ENCODE results near the gene PLK2. TPM values are rescaled to one million over a fixed set of nuclear protein-coding genes. Genes with fewer than 3 reads are reported as not detected.

The PLK2 gene
- total and polyA plus RNA-seq, 2 donors (not counting 3 experiments of a cell fraction or from before 2014, with no cell fraction given), result 199 to 250 TPM

GRCh38 chr5:58410441-58410840 is 49.4 kb downstream of the PLK2 start:
- no peaks in the 10 kb centered on the region for H3K79me2 ChIP-seq (ENCODE audit: control insufficient read depth, insufficient read depth, low read length)
- H2AFZ ChIP-seq (ENCODE audit: low read depth, low read length), result no peak overlapping the region
- H3K4me1 ChIP-seq (ENCODE audit: control insufficient read depth, extremely low read depth, insufficient read depth, low read length), result peaks cover 9% of the 10 kb centered on the region
- no peaks in the 10 kb centered on the region for H3K27me3 ChIP-seq (ENCODE audit: control insufficient read depth in 2 of 2, insufficient read depth in 2 of 2, low read length in 2 of 2)
- H3K27ac ChIP-seq (ENCODE audit: insufficient read depth, low read depth, low read length), result no peak overlapping the region
- CTCF ChIA-PET, result interaction anchor here (1.0 to 1.1 kb wide), 3 partner anchors 11 to 631 kb away, joined by 3 to 4 read pairs (median 3); no protein-coding TSS in a partner anchor
- H3K9me1 ChIP-seq (replicated peaks; ENCODE audit: control insufficient read depth, extremely low read depth, insufficient read depth, low read length), result no peaks in the 10 kb centered on the region
- BruUV-seq (replicated peaks), result no TSS peak
- no peaks in the 10 kb centered on the region for H3K9me3 ChIP-seq (replicated peaks; ENCODE audit: control insufficient read depth, insufficient read depth, low read length)
- no peak overlapping the region for H3K4me3 ChIP-seq (replicated peaks in 1 of 3; ENCODE audit: insufficient read depth in 1 of 3, low read depth in 1 of 3, low read length in 3 of 3)
- H3K4me2 ChIP-seq (ENCODE audit: insufficient read depth, low read length), result peak overlapping the region; percentile 28
- no peaks in the 10 kb centered on the region for H3K36me3 ChIP-seq (ENCODE audit: control insufficient read depth in 2 of 2, extremely low read depth in 1 of 2, insufficient read depth in 2 of 2, low read length in 2 of 2)
- DNase-seq (ENCODE audit: low read depth, low spot score) (peak; percentile 89), FAIRE-seq (peak; percentile 79)
- intact Hi-C loops (cut with micrococcal nuclease) (no loop called here), dilution Hi-C loops (cut with MboI; ENCODE audit: extremely low pct_ligation_motif_present, low sequenced_read_pairs) (no loop called here)
- H4K20me1 ChIP-seq (replicated peaks; ENCODE audit: control insufficient read depth, extremely low read depth, insufficient read depth, low read length), result no peaks in the 10 kb centered on the region
- TF ChIP-seq EZH2 (IDR thresholded peaks at IDR 0.05; ENCODE audit: borderline replicate concordance, low read depth, low read length, severe bottlenecking) (no peak), MAX (IDR thresholded peaks at IDR 0.05; ENCODE audit: insufficient read depth, insufficient read length) (no peak), JUN (IDR thresholded peaks at IDR 0.05; ENCODE audit: borderline replicate concordance, insufficient read depth, insufficient read length, low read depth) (peak; percentile 83), POLR2A (IDR thresholded peaks at IDR 0.05; ENCODE audit: low read depth, low read length) (no peak)
- no peak overlapping the region for H3K9ac ChIP-seq (replicated peaks; ENCODE audit: extremely low read depth, insufficient read depth, low read length)
- POLR2A ChIA-PET, result no interaction called here

GRCh38 chr5:58407042-58407719 is 52.7 kb downstream of the PLK2 start:
- Histone ChIP-seq H4K20me1 (replicated peaks; ENCODE audit: control insufficient read depth, extremely low read depth, insufficient read depth, low read length) (no peaks in the 10 kb centered on the region), H3K4me2 (ENCODE audit: insufficient read depth, low read length) (no peak overlapping the region), H2AFZ (ENCODE audit: low read depth, low read length) (peak overlapping the region; percentile 24), H3K9me1 (replicated peaks; ENCODE audit: control insufficient read depth, extremely low read depth, insufficient read depth, low read length) (no peaks in the 10 kb centered on the region), H3K27ac (ENCODE audit: insufficient read depth, low read depth, low read length) (no peak overlapping the region), H3K9ac (replicated peaks; ENCODE audit: extremely low read depth, insufficient read depth, low read length) (no peak overlapping the region), H3K4me3 (replicated peaks in 1 of 3; ENCODE audit: insufficient read depth in 1 of 3, low read depth in 1 of 3, low read length in 3 of 3) (no peak overlapping the region), H3K4me1 (ENCODE audit: control insufficient read depth, extremely low read depth, insufficient read depth, low read length) (peaks cover 9% of the 10 kb centered on the region), H3K27me3 (ENCODE audit: control insufficient read depth in 2 of 2, insufficient read depth in 2 of 2, low read length in 2 of 2) (no peaks in the 10 kb centered on the region), H3K9me3 (replicated peaks; ENCODE audit: control insufficient read depth, insufficient read depth, low read length) (no peaks in the 10 kb centered on the region), H3K79me2 (ENCODE audit: control insufficient read depth, insufficient read depth, low read length) (no peaks in the 10 kb centered on the region), H3K36me3 (ENCODE audit: control insufficient read depth in 2 of 2, extremely low read depth in 1 of 2, insufficient read depth in 2 of 2, low read length in 2 of 2) (no peaks in the 10 kb centered on the region)
- intact Hi-C loops (cut with micrococcal nuclease) (no loop called here), dilution Hi-C loops (cut with MboI; ENCODE audit: extremely low pct_ligation_motif_present, low sequenced_read_pairs) (no loop called here)
- POLR2A ChIA-PET, result no interaction called here
- TF ChIP-seq POLR2A (IDR thresholded peaks at IDR 0.05; ENCODE audit: low read depth, low read length), result no peak
- peak; percentile 65 for TF ChIP-seq FOS (IDR thresholded peaks at IDR 0.05; ENCODE audit: borderline replicate concordance, insufficient read depth, low read length)
- DNase-seq (ENCODE audit: low read depth, low spot score) (no peak), FAIRE-seq (no peak)
- BruUV-seq (replicated peaks), result no TSS peak
- CTCF ChIA-PET, result interaction anchor here (0.9 to 1.1 kb wide), 3 partner anchors 112 to 628 kb away, joined by 3 read pairs; no protein-coding TSS in a partner anchor

Data from endothelial cell of umbilical vein (primary cell).